ENCODE results near the gene UST. TPM values are rescaled to one million over a fixed set of nuclear protein-coding genes. Genes with fewer than 3 reads are reported as not detected.

Gene UST
- total and polyA plus RNA-seq, 2 donors (not counting 1 experiment from before 2014, with no cell fraction given) = 7.3 to 16.9 TPM

- no peak overlapping the region for H3K27ac Mint-ChIP-seq
- POLR2A ChIA-PET = no interaction called here
- H3K27me3 ChIP-seq (replicated peaks in 1 of 4; ENCODE audit: control extremely low read depth in 1 of 4, control insufficient read depth in 3 of 4, insufficient read depth in 4 of 4, low read length in 3 of 4) = no peaks in the 10 kb centered on the region
Observed at GRCh38 chr6:148824960-148825359, 78.1 kb downstream of the UST start.

DNA sequence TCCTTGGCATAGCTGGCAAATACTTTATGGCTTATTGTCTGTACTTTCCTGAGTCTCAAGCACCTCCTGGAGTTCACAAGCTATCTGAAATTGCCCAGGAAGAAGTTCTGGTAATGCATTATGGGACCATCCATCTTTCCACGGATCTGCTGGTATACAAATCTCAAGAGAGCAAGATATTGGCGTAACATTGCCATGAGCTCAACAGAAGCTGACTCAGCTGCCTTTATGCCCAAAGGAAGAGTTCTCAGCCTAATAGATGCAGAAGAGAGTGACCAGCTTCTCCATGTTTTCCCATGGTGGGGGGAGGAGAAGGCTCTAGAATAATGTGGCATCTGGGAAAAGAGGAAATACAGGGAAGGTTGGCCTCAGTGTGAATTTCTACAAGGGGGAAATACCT lies 78.7 kb downstream of the UST start:
- Mint-ChIP-seq H3K27ac (peak overlapping the region; percentile 23), H3K4me3 (no peak overlapping the region), H3K9me3 (ENCODE audit: insufficient read depth) (peaks cover 2% of the 10 kb centered on the region), H3K27me3 (no peaks in the 10 kb centered on the region), H3K4me1 (peaks cover 51% of the 10 kb centered on the region)
- Histone ChIP-seq H3K36me3 (replicated peaks in 1 of 2; ENCODE audit: control extremely low read depth in 1 of 2, control insufficient read depth in 1 of 2, extremely low read depth in 1 of 2, insufficient read depth in 2 of 2, low read length in 1 of 2) (no peaks in the 10 kb centered on the region), H3K79me2 (ENCODE audit: control insufficient read depth, insufficient read depth, low read length) (peaks cover 73% of the 10 kb centered on the region), H3K27ac (ENCODE audit: low read length in 2 of 2) (no peak overlapping the region), H3K4me3 (ENCODE audit: control extremely low read depth in 1 of 5, extremely low read depth in 1 of 5, insufficient read depth in 1 of 5, low read depth in 2 of 5, low read length in 4 of 5) (no peak overlapping the region), H3K4me1 (ENCODE audit: control insufficient read depth in 2 of 2, insufficient read depth in 2 of 2, low read length in 2 of 2) (peaks cover 23 to 30% of the 10 kb centered on the region in 2 donors), H3K27me3 (replicated peaks in 1 of 4; ENCODE audit: control extremely low read depth in 1 of 4, control insufficient read depth in 3 of 4, insufficient read depth in 4 of 4, low read length in 3 of 4) (no peaks in the 10 kb centered on the region), H4K20me1 (ENCODE audit: control insufficient read depth, insufficient read depth, low read length, poor library complexity, severe bottlenecking) (no peaks in the 10 kb centered on the region), H3K9me3 (ENCODE audit: control extremely low read depth in 1 of 3, control insufficient read depth in 2 of 3, insufficient read depth in 1 of 3, low read length in 2 of 3) (no peaks in the 10 kb centered on the region), H3K9ac (ENCODE audit: low read length) (no peak overlapping the region), H2AFZ (ENCODE audit: insufficient read depth, low read depth, low read length, poor library complexity, severe bottlenecking) (no peak overlapping the region), H3K4me2 (replicated peaks; ENCODE audit: low read depth, low read length, poor library complexity, severe bottlenecking) (no peak overlapping the region)
- WGBS (ENCODE audit: insufficient coverage) = 100% methylated on average over 2 of the region's 2 CpGs
- TF ChIP-seq EZH2 (IDR thresholded peaks at IDR 0.05; ENCODE audit: borderline replicate concordance, insufficient read depth, low read depth, low read length, poor library complexity, severe bottlenecking) = no peak
- no peak for TF ChIP-seq CTCF (IDR thresholded peaks at IDR 0.05)
- POLR2A ChIA-PET = no interaction called here
- CTCF ChIA-PET = no interaction called here
- DNase-seq = no peak
- no peak for ATAC-seq (ENCODE audit: low read depth)
- intact Hi-C loops (cut with micrococcal nuclease) = loop anchor here (5.0 kb wide), 1 partner anchor 42 kb away; no protein-coding TSS in a partner anchor

More at GRCh38 chr6:148824960-148825359, 78.1 kb downstream of the UST start:
- TF ChIP-seq CTCF (IDR thresholded peaks at IDR 0.05) (no peak), EZH2 (IDR thresholded peaks at IDR 0.05; ENCODE audit: borderline replicate concordance, insufficient read depth, low read depth, low read length, poor library complexity, severe bottlenecking) (no peak)
- Histone ChIP-seq H3K36me3 (replicated peaks in 1 of 2; ENCODE audit: control extremely low read depth in 1 of 2, control insufficient read depth in 1 of 2, extremely low read depth in 1 of 2, insufficient read depth in 2 of 2, low read length in 1 of 2) (no peaks in the 10 kb centered on the region), H2AFZ (ENCODE audit: insufficient read depth, low read depth, low read length, poor library complexity, severe bottlenecking) (no peak overlapping the region), H3K9me3 (ENCODE audit: control extremely low read depth in 1 of 3, control insufficient read depth in 2 of 3, insufficient read depth in 1 of 3, low read length in 2 of 3) (no peaks in the 10 kb centered on the region), H3K27ac (ENCODE audit: low read length in 2 of 2) (no peak overlapping the region), H3K4me3 (ENCODE audit: control extremely low read depth in 1 of 5, extremely low read depth in 1 of 5, insufficient read depth in 1 of 5, low read depth in 2 of 5, low read length in 4 of 5) (no peak overlapping the region), H3K4me1 (ENCODE audit: control insufficient read depth in 2 of 2, insufficient read depth in 2 of 2, low read length in 2 of 2) (peaks cover 17 to 24% of the 10 kb centered on the region in 2 donors), H3K79me2 (ENCODE audit: control insufficient read depth, insufficient read depth, low read length) (peaks cover 68% of the 10 kb centered on the region), H3K4me2 (replicated peaks; ENCODE audit: low read depth, low read length, poor library complexity, severe bottlenecking) (no peak overlapping the region), H3K9ac (ENCODE audit: low read length) (no peak overlapping the region), H4K20me1 (ENCODE audit: control insufficient read depth, insufficient read depth, low read length, poor library complexity, severe bottlenecking) (no peaks in the 10 kb centered on the region)
- peaks cover 46% of the 10 kb centered on the region for H3K4me1 Mint-ChIP-seq
- ATAC-seq (ENCODE audit: low read depth) (no peak), DNase-seq (no peak)
- H3K27me3 Mint-ChIP-seq = no peaks in the 10 kb centered on the region
- intact Hi-C loops (cut with micrococcal nuclease) = loop anchor here (5.0 kb wide), 1 partner anchor 42 kb away; no protein-coding TSS in a partner anchor
- peaks cover 2% of the 10 kb centered on the region for H3K9me3 Mint-ChIP-seq (ENCODE audit: insufficient read depth)
- 71% methylated on average over 1 of the region's 1 CpG for WGBS (ENCODE audit: insufficient coverage)
- CTCF ChIA-PET = no interaction called here
- H3K4me3 Mint-ChIP-seq = no peak overlapping the region
